Stimulated activated CD8-positive, alpha-beta memory T cell treated with anti-CD3 and anti-CD28 coated beads, Interleukin-15, amount 100 ng/mL, for 4 hours (primary cell): ENCODE results near the gene VAPB.

ENCODE experiments used
- DNase-seq, 2 donors: peaks; one replicate each; pipeline ENCODE4 v3.0.0-alpha.2; 2020; ENCODE audit warnings: low read depth in 2 of 2

VAPB gene

GRCh38 chr20:58481481-58482021, 92.5 kb downstream of the VAPB start:
- DNase-seq, result peak in 1 of 2 donors; percentile 9

- DNase-seq, result no peak
Observed at GRCh38 chr20:58482416-58482815, 93.4 kb downstream of the VAPB start.

GRCh38 chr20:58483051-58483450, 94.0 kb downstream of the VAPB start:
- no peak for DNase-seq

- DNase-seq, result no peak
Observed at GRCh38 chr20:58483470-58483869, 94.4 kb downstream of the VAPB start.

GRCh38 chr20:58485393-58485792, 96.4 kb downstream of the VAPB start:
- DNase-seq, result no peak

- no peak for DNase-seq
Observed at GRCh38 chr20:58486207-58486606, 97.2 kb downstream of the VAPB start.

GRCh38 chr20:58492074-58492718, 103.2 kb downstream of the VAPB start:
- no peak for DNase-seq

- no peak for DNase-seq
Observed at GRCh38 chr20:58492795-58493524, 103.9 kb downstream of the VAPB start.

GRCh38 chr20:58494923-58495622, 106.0 kb downstream of the VAPB start:
- no peak for DNase-seq

- DNase-seq, result no peak
Observed at GRCh38 chr20:58495623-58496428, 106.8 kb downstream of the VAPB start.

GRCh38 chr20:58496429-58496769, 107.4 kb downstream of the VAPB start:
- no peak for DNase-seq

- DNase-seq, result no peak
Observed at GRCh38 chr20:58497076-58497641, 108.1 kb downstream of the VAPB start.

GRCh38 chr20:58497724-58498469, 108.9 kb downstream of the VAPB start:
- DNase-seq, result no peak

GRCh38 chr20:58498470-58499068, 109.5 kb downstream of the VAPB start:
- DNase-seq, result no peak

- DNase-seq, result no peak
Observed at GRCh38 chr20:58500256-58500655, 111.2 kb downstream of the VAPB start.
